HG02943 (cell line): ENCODE data around the gene NRG3.
"Not testable (repeated sequence)": the region's sequence is repeated elsewhere in the genome, so short reads cannot be mapped to it uniquely, and the experiment has no call there.

Experiments
- ATAC-seq: cut with Tn5 transposase; IDR thresholded peaks from one replicate; pipeline ENCODE4 v1.9.1; 2021; ENCODE audit warnings: mild to moderate bottlenecking, low read depth, moderate library complexity; ENCODE audit not compliant: unreplicated experiment

The NRG3 gene

GRCh38 chr10:82934947-82935346 is 1060.0 kb downstream of the NRG3 start:
- ATAC-seq: no peak

DNA sequence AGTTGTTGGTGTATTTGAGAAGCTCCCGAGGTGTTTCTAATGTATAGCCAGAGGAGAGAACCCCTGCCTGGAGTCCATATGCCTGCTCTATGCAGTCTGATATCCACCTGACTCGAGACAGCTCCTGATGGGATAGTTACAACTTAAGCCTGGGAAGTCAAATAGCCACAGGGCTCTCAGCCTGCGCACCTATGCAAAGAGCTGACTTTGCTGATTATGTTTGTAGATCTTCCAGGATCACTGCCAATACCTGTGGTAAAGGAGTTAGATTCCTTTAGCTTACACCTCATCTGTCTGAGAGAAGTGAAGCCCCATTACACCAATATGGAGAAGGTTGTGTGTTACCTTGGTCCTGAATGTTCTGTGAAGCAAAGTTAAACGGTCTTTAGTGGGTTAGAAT is 1063.3 kb downstream of the NRG3 start:
- no peak for ATAC-seq

DNA sequence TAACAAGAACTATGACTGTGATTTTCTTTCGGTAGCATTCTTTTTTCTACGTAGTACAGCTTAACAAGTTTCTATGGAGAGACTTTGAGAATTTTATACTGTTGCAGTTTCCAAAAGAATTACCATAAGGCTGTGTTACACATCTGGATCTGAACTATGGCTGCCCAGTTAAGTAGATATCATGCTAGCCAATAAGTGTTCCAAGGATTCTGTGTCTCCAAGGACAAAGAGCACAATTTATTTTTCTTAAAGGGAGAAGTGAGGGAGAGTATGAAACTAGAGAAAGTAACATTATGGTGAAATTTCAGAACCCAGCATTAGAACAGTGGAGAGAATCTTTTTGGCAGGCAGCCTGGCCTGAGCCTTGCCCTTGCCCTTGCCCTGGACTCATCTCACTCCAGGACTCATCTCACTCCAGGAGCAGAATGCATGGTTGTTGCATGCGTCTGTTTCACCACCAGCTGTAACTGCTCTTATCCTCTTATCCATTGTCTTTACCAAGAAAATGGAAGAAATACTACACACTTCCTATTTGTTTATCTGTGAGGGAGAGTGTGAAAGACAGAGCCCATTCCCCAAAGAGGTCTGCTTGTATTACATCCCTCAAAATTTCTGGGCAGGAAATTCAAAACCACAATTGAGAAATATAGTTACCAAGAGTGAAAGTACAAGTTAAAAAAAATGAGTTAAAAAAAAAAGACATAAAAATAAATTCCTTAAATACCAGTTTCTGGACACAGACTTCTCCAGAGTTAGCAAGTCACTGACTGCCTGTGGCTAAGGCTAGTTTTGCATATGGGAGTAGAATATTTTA is 1067.5 kb downstream of the NRG3 start:
- no peak for ATAC-seq

GRCh38 chr10:82943142-82943541 is 1068.1 kb downstream of the NRG3 start:
- no peak for ATAC-seq

- no peak for ATAC-seq
Observed at GRCh38 chr10:82949816-82950575, 1075.0 kb downstream of the NRG3 start.

GRCh38 chr10:82953331-82953730 is 1078.3 kb downstream of the NRG3 start:
- no peak for ATAC-seq

DNA sequence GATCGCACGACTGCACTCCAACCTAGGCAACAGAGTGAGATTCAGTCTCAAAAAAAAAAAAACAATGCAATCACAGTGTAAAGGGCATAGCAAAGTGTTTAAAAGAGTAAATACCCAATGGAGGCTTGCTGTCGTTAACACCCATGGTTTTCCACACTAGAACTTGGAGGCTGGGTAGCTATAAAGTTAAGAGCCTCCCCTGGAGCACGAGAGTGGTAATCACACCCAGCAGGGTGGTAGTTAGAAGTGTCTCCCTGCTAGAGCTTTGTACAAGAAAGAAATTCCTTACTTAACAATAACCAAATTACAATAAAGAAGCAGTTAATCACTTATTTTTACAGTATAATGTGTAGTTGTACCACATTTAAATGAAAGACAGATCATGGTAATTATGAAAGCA is 1078.9 kb downstream of the NRG3 start:
- ATAC-seq: no peak

GRCh38 chr10:82960421-82961060 is 1085.5 kb downstream of the NRG3 start:
- not testable (repeated sequence) for ATAC-seq

DNA sequence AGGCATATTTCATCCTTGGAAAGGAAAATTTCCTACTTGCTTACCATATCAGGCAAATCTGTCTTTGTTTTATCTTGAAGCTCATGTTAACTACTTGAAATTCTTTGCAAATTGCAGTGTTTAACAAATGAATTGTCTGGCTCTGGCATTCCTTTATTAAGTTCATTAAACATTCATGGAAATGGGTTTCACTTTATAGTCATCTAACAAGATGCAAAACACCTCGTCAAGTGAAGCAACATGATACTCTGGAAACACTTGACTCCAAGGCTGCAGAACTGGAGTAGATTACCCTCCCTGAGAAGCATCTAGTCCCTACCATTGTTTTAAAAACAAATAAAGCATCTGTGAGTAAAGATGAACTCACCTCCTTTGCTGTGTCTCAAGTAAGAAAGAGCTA is 1086.9 kb downstream of the NRG3 start:
- ATAC-seq: no peak

GRCh38 chr10:82966130-82966529 is 1091.1 kb downstream of the NRG3 start:
- ATAC-seq: no peak

DNA sequence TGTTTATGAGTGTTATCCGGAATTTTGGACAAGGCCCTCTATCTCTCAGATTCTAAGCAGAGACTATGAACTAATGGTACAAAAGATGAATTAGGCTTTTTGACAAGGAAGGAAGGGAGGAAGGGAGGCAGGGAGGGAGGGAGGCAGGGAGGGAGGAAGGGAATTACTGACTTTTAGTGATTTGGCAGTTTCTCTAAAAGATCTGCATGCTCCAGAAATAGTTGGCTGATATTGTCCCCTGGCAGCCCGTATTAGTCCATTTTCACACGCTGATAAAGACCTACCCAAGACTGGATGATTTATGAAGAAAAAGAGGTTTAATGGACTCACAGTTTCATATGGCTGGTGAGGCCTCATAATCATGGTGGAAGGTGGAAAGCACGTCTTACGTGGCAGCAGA is 1093.5 kb downstream of the NRG3 start:
- ATAC-seq: no peak

GRCh38 chr10:82969405-82969804 is 1094.4 kb downstream of the NRG3 start:
- ATAC-seq: no peak

GRCh38 chr10:82980321-82980720 is 1105.3 kb downstream of the NRG3 start:
- no peak for ATAC-seq

GRCh38 chr10:82981137-82981723 is 1106.2 kb downstream of the NRG3 start:
- no peak for ATAC-seq

DNA sequence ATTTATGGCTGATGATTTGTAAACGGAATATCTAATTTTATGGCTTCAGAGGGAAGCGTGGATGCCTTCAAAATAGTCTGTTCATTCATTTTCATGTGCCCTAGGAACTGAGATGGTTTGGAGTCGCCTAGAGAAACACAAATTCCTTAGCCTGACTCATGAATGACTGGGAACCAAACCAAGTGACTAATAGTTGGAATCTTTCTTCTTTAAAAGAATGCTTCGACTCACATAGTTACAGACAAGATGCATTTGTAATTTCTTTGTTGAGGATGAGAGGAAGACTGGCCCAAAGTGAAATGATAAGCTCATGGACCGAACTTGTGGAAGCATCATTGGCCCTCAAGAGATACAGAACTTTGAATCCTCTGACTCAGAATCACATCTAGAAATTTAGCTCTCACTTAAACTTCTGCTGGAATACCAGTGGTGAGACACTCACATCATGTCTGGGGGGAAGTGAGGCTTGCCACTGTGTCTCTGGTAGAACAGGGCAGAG is 1107.2 kb downstream of the NRG3 start:
- ATAC-seq: no peak

DNA sequence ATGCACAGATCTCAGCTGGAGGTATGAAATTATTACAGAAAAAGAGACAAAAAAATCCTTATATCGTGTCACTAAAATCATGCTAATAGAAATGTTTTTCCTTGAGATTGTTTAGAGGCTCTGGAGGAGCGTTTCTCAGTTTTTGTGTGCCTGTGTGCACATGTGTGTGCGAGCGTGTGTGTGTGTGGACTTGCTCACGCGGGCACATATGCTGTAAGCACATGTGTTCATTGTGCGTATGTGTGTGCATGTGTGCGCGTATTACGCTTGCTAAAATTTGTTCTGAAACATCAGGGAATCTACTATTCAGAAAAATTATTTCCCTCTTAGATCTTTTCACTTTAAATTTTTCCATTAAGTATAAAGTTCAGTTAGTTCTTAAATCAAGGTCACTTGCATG is 1111.2 kb downstream of the NRG3 start:
- no peak for ATAC-seq

GRCh38 chr10:83006479-83006878 is 1131.5 kb downstream of the NRG3 start:
- ATAC-seq: not testable (repeated sequence)

- no peak for ATAC-seq
Observed at GRCh38 chr10:83007510-83007909, 1132.5 kb downstream of the NRG3 start.

GRCh38 chr10:83012866-83013265 is 1137.9 kb downstream of the NRG3 start:
- ATAC-seq: no peak

DNA sequence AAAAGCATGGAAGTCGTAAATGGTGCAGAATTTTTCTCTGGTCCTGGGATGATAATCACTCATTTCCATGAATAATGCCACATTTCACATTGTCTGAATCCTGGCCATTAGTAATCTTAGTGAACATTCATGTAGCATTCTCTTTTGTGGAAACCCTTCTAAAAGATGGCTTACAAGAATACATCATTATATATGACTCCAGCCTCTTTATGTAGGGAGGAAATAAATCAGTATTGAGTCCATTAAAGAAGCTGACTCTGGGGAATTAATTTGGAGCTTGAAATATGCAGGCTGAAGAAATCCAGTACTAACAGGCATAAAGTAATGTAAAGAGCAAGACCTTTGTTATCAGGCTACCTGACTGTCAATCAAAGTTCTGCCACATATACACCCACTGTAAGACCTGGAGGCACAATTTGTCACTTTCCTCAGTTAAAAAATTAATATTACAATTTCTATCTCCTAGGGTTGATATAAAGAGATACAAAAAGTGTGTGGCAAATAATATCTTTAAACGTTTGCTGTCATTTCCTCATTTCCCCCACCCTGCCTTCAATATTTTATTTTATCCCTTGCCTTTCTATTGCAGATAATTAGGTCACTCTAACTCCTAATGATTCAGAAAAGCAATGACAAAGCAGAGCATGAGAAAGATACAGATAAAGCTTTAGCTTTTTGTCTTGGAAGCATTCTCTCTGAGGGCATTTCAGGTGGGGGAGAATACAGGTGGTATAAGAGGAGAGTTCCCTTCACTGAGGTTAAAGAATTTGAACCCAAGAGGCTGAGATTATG is 1142.3 kb downstream of the NRG3 start:
- ATAC-seq: no peak
